ENCODE results near the gene ACADL. TPM values are rescaled to one million over a fixed set of nuclear protein-coding genes. Genes with fewer than 3 reads are reported as not detected.

Gene ACADL
- total and polyA plus RNA-seq, 2 of the 8 experiments (the other 6 are each of a cell fraction or from before 2014, with no cell fraction given): 0.11 to 0.34 TPM

- no peak for FAIRE-seq
- no peaks in the 10 kb centered on the region for H3K27me3 ChIP-seq (replicated peaks in 1 of 4; ENCODE audit: control insufficient read depth in 3 of 4, extremely low read depth in 1 of 4, insufficient read depth in 3 of 4, low read length in 3 of 4)
- H3K56ac ChIP-seq (replicated peaks; ENCODE audit: insufficient read length, low read depth, low read length): no peak overlapping the region
- no peaks in the 10 kb centered on the region for H3K9me3 ChIP-seq (ENCODE audit: insufficient read depth in 2 of 2, low read depth in 1 of 2, low read length in 1 of 2)
- H4K91ac ChIP-seq (replicated peaks; ENCODE audit: insufficient read length, low read length): no peak overlapping the region
- H3K4me1 ChIP-seq (replicated peaks in 1 of 4; ENCODE audit: control insufficient read depth in 3 of 4, insufficient read depth in 4 of 4, low read length in 3 of 4): peaks cover 0 to 6% (median 4%) of the 10 kb centered on the region in 4 experiments; a peak in 3 of 7 replicates
- no peak overlapping the region for H3K4me3 ChIP-seq (ENCODE audit: extremely low read depth in 1 of 4, insufficient read depth in 2 of 4, low read depth in 3 of 4, low read length in 4 of 4)
- H4K5ac ChIP-seq (ENCODE audit: insufficient read length, low read depth, low read length): no peak overlapping the region
- ChIA-PET POLR2A (ENCODE audit: partially characterized antibody) (interaction anchor here (0.9 kb wide), 1 partner anchor 140 kb away, joined by 3 read pairs; no protein-coding TSS in a partner anchor), CTCF (ENCODE audit: partially characterized antibody) (interaction anchor here (1.8 to 2.6 kb wide), 2 partner anchors 22 to 196 kb away, joined by 4 to 9 read pairs; no protein-coding TSS in a partner anchor)
- no peak overlapping the region for H2AFZ ChIP-seq (ENCODE audit: low read length)
- H3K23me2 ChIP-seq (ENCODE audit: low read depth, low read length): peaks cover 10% of the 10 kb centered on the region
- peaks cover 0 to 14% of the 10 kb centered on the region in 2 experiments; a peak in 2 of 4 replicates for H3K79me2 ChIP-seq (ENCODE audit: control insufficient read depth in 1 of 2, insufficient read depth in 2 of 2, low read length in 2 of 2)
- no peak overlapping the region for H2AK5ac ChIP-seq (ENCODE audit: low read depth, low read length)
- H3K79me1 ChIP-seq (ENCODE audit: low read depth, low read length): no peaks in the 10 kb centered on the region
- no peak for DNase-seq (ENCODE audit: low read depth in 1 of 2, low spot score in 2 of 2)
- H2BK120ac ChIP-seq (replicated peaks; ENCODE audit: low read depth, low read length): no peak overlapping the region
- H3K36me3 ChIP-seq (ENCODE audit: control insufficient read depth in 2 of 4, insufficient read depth in 4 of 4, low read length in 3 of 4): no peaks in the 10 kb centered on the region
- H3K27ac ChIP-seq (ENCODE audit: low read depth, low read length): no peak overlapping the region
- no peak overlapping the region for H2BK20ac ChIP-seq (ENCODE audit: low read length)
- no peak overlapping the region for H3K9ac ChIP-seq (replicated peaks in 1 of 4; ENCODE audit: extremely low read depth in 1 of 4, low read depth in 3 of 4, low read length in 3 of 4)
- H2BK5ac ChIP-seq (ENCODE audit: low read depth, low read length): no peak overlapping the region
- H4K20me1 ChIP-seq (replicated peaks in 1 of 2; ENCODE audit: control insufficient read depth in 1 of 2, insufficient read depth in 2 of 2, low read length in 2 of 2): no peaks in the 10 kb centered on the region
- H4K8ac ChIP-seq (ENCODE audit: extremely low read depth, insufficient read depth, low read length): no peak overlapping the region
- no peak overlapping the region for H3K14ac ChIP-seq (ENCODE audit: insufficient read length)
- no peak overlapping the region for H2BK12ac ChIP-seq (ENCODE audit: low read depth, low read length)
- no peak overlapping the region for H2BK15ac ChIP-seq (ENCODE audit: low read length)
- no peak overlapping the region for H3K4me2 ChIP-seq (ENCODE audit: insufficient read depth in 1 of 2, low read depth in 2 of 2, low read length in 2 of 2)
- H3K4ac ChIP-seq (replicated peaks; ENCODE audit: insufficient read length, low read depth, low read length): no peak overlapping the region
- H3K23ac ChIP-seq (ENCODE audit: insufficient read length): no peak overlapping the region
- H3K18ac ChIP-seq (ENCODE audit: extremely low read depth, low read length): no peak overlapping the region
- no peak for TF ChIP-seq SP1 (IDR thresholded peaks at IDR 0.05; ENCODE audit: low read depth, low read length)
- TF ChIP-seq CEBPB (IDR thresholded peaks at IDR 0.05; ENCODE audit: low read depth, low read length): no peak
- TF ChIP-seq CBX5 (IDR thresholded peaks at IDR 0.05; ENCODE audit: low read depth, low read length): no peak
- no peak for TF ChIP-seq TEAD4 (IDR thresholded peaks at IDR 0.05; ENCODE audit: low read depth, low read length)
- no peak for TF ChIP-seq TAF1 (IDR thresholded peaks at IDR 0.05; ENCODE audit: low read depth, low read length)
- no peak for TF ChIP-seq GABPA (IDR thresholded peaks at IDR 0.05; ENCODE audit: borderline replicate concordance, insufficient read depth, low read length)
- TF ChIP-seq SIRT6 (IDR thresholded peaks at IDR 0.05; ENCODE audit: low read length): no peak
- TF ChIP-seq CHD2 (IDR thresholded peaks at IDR 0.05; ENCODE audit: low read length): no peak
- TF ChIP-seq SP2 (IDR thresholded peaks at IDR 0.05; ENCODE audit: low read length): no peak
- TF ChIP-seq, protein P1, sequence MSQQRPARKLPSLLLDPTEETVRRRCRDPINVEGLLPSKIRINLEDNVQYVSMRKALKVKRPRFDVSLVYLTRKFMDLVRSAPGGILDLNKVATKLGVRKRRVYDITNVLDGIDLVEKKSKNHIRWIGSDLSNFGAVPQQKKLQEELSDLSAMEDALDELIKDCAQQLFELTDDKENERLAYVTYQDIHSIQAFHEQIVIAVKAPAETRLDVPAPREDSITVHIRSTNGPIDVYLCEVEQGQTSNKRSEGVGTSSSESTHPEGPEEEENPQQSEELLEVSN (IDR thresholded peaks at IDR 0.05): no peak
- no peak for TF ChIP-seq SIN3A (conservative IDR thresholded peaks at IDR 0.05 in 1 of 2, IDR thresholded peaks at IDR 0.05 in 1 of 2; ENCODE audit: low read depth in 1 of 2, low read length in 2 of 2)
- TF ChIP-seq SUZ12 (IDR thresholded peaks at IDR 0.05; ENCODE audit: low read length): no peak
- TF ChIP-seq RBBP5 (IDR thresholded peaks at IDR 0.05; ENCODE audit: borderline replicate concordance, low read depth, low read length): no peak
- no peak for TF ChIP-seq RXRA (IDR thresholded peaks at IDR 0.05; ENCODE audit: insufficient read depth, low read depth, low read length)
- no peak for TF ChIP-seq HDAC2 (IDR thresholded peaks at IDR 0.05; ENCODE audit: borderline replicate concordance in 1 of 2, low read depth in 2 of 2, low read length in 2 of 2)
Measured at GRCh38 chr2:210174086-210174485, 51.2 kb downstream of the ACADL start.

All from H1 (cell line).